Smooth muscle cell (in vitro differentiated cells): ENCODE measurements around the gene PWWP2B. TPM values are rescaled to one million over a fixed set of nuclear protein-coding genes. Genes with fewer than 3 reads are reported as not detected.

Source experiments
- DNase-seq: peaks from one replicate; lab custom pipeline; 2025; ENCODE audit not compliant: unreplicated experiment; lab: John Stamatoyannopoulos, UW
- H2AFZ ChIP-seq: fragments of 200-600 bp; sonication (generic); 2 replicates; pipeline ENCODE4 v1.6.0; 2016; ENCODE audit warnings: antibody characterized with exemption, low read depth, mild to moderate bottlenecking
- H3F3A ChIP-seq: fragments of 200-600 bp; sonication (generic); 2 replicates; pipeline ENCODE4 v1.6.0; 2017; ENCODE audit warnings: antibody characterized with exemption, low read depth
- H3K27ac ChIP-seq: fragments of 200-600 bp; sonication (generic); 2 replicates; pipeline ENCODE4 v1.5.1; 2016; ENCODE audit warnings: low read depth, mild to moderate bottlenecking
- H3K27me3 ChIP-seq: fragments of 200-600 bp; sonication (generic); 2 replicates; pipeline ENCODE4 v1.6.1; 2016; ENCODE audit warnings: low read depth, mild to moderate bottlenecking
- H3K36me3 ChIP-seq: fragments of 200-600 bp; sonication (generic); 2 replicates; pipeline ENCODE4 v1.5.1; 2016; ENCODE audit warnings: low read depth
- H3K4me1 ChIP-seq: fragments of 200-600 bp; sonication (generic); 2 replicates; pipeline ENCODE4 v1.5.1; 2016; ENCODE audit warnings: low read depth
- H3K4me2 ChIP-seq: fragments of 200-600 bp; sonication (generic); 2 replicates; pipeline ENCODE4 v1.6.0; 2016; ENCODE audit warnings: mild to moderate bottlenecking
- H3K4me3 ChIP-seq: fragments of 200-600 bp; sonication (generic); 2 replicates; pipeline ENCODE4 v1.5.1; 2016; ENCODE audit warnings: mild to moderate bottlenecking
- H3K79me2 ChIP-seq: fragments of 200-600 bp; sonication (generic); 2 replicates; pipeline ENCODE4 v1.6.0; 2016; ENCODE audit warnings: low read depth, mild to moderate bottlenecking
- H3K9ac ChIP-seq: fragments of 200-600 bp; sonication (generic); 2 replicates; pipeline ENCODE4 v1.6.0; 2016; ENCODE audit warnings: low read depth
- H3K9me3 ChIP-seq: fragments of 200-600 bp; sonication (generic); replicated peaks from 2 replicates; pipeline ENCODE4 v1.5.1; 2016; ENCODE audit warnings: low read depth
- H4K20me1 ChIP-seq: fragments of 200-600 bp; sonication (generic); 2 replicates; pipeline ENCODE4 v1.6.0; 2016; ENCODE audit warnings: low read depth
- WGBS: methylation state at CpG from one replicate; pipeline ENCODE4 v1.1.7; 2016; ENCODE audit warnings: low lambda C conversion rate; 5-methylcytosine and 5-hydroxymethylcytosine counted together
- polyA plus RNA-seq: library from polyadenylated mRNA; unstranded; fragments of >200 nt; fragmentation: Nextera tagmentation; extraction: Ambion mirVana; gene quantifications from 2 replicates; pipeline ENCODE4 v1.2.1, GENCODE V29; 2016
- total RNA-seq: library from RNA; depleted of rRNA; stranded (reverse); fragments of >200 nt; gene quantifications from 2 replicates; pipeline ENCODE4 v1.2.3, GENCODE V29; 2014
- TF ChIP-seq, protein P1 (sequence below): fragments of 200-600 bp; sonication (generic); IDR thresholded peaks from 2 replicates; pipeline ENCODE4 v1.5.1; 2017; ENCODE audit warnings: borderline replicate concordance, mild to moderate bottlenecking, antibody characterized with exemption; ENCODE audit not compliant: insufficient read depth, poor library complexity, severe bottlenecking

PWWP2B gene
- total and polyA plus RNA-seq, 2 experiments from 2014 or later = 8.3 to 13.2 TPM

- no peak for DNase-seq
- Histone ChIP-seq H3K27ac (no peak overlapping the region), H3K79me2 (peaks cover 10% of the 10 kb centered on the region), H3K9me3 (no peaks in the 10 kb centered on the region), H3K4me3 (no peak overlapping the region), H3F3A (no peaks in the 10 kb centered on the region), H2AFZ (no peak overlapping the region), H3K36me3 (no peaks in the 10 kb centered on the region), H3K27me3 (no peaks in the 10 kb centered on the region), H3K4me1 (peaks cover 25% of the 10 kb centered on the region), H3K9ac (no peak overlapping the region), H3K4me2 (no peak overlapping the region), H4K20me1 (no peaks in the 10 kb centered on the region)
- 90% methylated on average over 24 of the region's 25 CpGs for WGBS
- TF ChIP-seq, protein P1, sequence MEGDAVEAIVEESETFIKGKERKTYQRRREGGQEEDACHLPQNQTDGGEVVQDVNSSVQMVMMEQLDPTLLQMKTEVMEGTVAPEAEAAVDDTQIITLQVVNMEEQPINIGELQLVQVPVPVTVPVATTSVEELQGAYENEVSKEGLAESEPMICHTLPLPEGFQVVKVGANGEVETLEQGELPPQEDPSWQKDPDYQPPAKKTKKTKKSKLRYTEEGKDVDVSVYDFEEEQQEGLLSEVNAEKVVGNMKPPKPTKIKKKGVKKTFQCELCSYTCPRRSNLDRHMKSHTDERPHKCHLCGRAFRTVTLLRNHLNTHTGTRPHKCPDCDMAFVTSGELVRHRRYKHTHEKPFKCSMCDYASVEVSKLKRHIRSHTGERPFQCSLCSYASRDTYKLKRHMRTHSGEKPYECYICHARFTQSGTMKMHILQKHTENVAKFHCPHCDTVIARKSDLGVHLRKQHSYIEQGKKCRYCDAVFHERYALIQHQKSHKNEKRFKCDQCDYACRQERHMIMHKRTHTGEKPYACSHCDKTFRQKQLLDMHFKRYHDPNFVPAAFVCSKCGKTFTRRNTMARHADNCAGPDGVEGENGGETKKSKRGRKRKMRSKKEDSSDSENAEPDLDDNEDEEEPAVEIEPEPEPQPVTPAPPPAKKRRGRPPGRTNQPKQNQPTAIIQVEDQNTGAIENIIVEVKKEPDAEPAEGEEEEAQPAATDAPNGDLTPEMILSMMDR = no peak
Measured at GRCh38 chr10:132419538-132420468, 22.8 kb downstream of the PWWP2B start.

DNA sequence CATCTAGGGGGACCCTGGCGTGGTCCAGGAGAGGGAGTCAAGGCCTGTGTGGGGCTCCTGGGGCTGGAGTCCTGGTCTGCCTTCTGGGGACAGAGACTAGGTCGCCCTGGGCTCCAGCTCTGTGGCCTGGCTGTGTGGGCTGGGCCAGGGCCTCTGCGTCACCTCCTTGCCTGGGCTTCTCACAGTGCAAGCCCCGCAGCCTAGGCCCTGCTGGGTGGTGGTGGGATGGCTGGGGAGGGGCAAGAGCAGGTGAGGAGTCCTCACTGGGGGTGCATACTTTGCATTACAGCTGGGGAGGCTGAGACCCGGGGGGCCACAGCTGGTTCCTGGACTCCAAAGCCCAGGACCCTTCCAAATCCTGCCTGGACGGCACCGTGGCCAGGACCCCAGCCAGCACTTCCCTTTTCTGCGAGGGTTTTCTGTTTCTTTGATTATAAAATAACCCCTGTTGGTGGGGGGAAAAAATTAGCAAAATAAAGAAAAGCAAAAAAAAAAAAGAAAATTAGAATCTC, 23.5 kb downstream of the PWWP2B start:
- Histone ChIP-seq H3F3A (no peaks in the 10 kb centered on the region), H3K9me3 (no peaks in the 10 kb centered on the region), H2AFZ (no peak overlapping the region), H3K79me2 (peaks cover 10% of the 10 kb centered on the region), H3K27me3 (no peaks in the 10 kb centered on the region), H3K4me3 (no peak overlapping the region), H3K9ac (no peak overlapping the region), H3K4me1 (peaks cover 25% of the 10 kb centered on the region), H3K4me2 (peak overlapping the region; percentile 78), H3K27ac (no peak overlapping the region), H3K36me3 (no peaks in the 10 kb centered on the region), H4K20me1 (no peaks in the 10 kb centered on the region)
- TF ChIP-seq, protein P1 = no peak
- no peak for DNase-seq
- 82% methylated on average over 8 of the region's 8 CpGs for WGBS

DNA sequence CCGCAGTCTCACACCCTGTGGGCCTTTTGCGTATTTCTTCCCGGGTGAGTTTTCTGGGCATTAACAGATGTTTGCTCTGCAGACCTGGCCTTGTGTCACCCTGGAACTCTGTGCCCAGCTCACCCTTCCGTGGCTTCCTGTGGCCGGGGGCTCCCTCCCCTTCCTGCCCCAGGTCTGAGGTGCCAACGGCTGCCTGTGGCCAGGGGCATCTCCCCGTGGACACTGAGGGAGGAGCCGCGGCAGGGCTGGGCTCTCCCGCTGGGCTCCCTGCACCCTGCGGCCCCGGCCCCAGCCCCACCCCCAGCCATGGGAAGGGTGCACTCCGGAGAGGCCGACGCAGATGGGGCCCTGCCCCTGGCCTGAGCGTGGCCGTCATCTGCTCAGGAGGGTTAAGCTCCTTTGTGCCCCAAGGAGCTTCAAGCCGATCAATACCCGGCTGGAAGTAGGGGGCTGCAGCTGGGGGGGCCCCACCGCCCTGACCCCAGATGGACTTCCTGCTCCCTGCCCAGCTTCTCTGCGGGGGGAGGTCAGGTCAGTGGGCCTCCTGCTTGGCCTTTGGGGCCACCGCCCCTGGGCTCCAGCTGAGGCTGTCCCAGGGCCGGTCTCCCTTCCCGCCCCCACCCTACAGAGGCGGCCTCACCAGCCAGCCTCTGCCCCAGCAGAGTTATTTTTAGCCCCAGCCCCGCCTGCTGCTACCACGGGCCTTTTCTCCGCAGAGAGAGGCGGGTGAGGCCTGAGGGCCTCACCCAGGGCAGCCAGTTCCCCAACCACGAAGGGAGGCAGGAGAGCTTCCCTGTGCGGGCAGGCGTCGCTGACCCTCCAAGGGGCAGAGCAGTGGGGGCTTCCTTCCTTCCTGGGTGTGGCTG, 24.2 kb downstream of the PWWP2B start:
- Histone ChIP-seq H3K27ac (peak overlapping the region; percentile 64), H3K27me3 (no peaks in the 10 kb centered on the region), H4K20me1 (no peaks in the 10 kb centered on the region), H3K4me2 (peak overlapping the region; percentile 78), H3K9ac (peak overlapping the region; percentile 50), H3K9me3 (no peaks in the 10 kb centered on the region), H3K79me2 (peaks cover 10% of the 10 kb centered on the region), H2AFZ (no peak overlapping the region), H3K4me3 (no peak overlapping the region), H3K36me3 (no peaks in the 10 kb centered on the region), H3K4me1 (peaks cover 25% of the 10 kb centered on the region), H3F3A (no peaks in the 10 kb centered on the region)
- DNase-seq = peak; percentile 31
- 38% methylated on average over 30 of the region's 33 CpGs for WGBS
- TF ChIP-seq, protein P1 = no peak
